ENCODE data around the gene PTEN.
A peak's percentile ranks its signal among the peaks of the same experiment; 100 is the strongest.

The PTEN gene

DNA sequence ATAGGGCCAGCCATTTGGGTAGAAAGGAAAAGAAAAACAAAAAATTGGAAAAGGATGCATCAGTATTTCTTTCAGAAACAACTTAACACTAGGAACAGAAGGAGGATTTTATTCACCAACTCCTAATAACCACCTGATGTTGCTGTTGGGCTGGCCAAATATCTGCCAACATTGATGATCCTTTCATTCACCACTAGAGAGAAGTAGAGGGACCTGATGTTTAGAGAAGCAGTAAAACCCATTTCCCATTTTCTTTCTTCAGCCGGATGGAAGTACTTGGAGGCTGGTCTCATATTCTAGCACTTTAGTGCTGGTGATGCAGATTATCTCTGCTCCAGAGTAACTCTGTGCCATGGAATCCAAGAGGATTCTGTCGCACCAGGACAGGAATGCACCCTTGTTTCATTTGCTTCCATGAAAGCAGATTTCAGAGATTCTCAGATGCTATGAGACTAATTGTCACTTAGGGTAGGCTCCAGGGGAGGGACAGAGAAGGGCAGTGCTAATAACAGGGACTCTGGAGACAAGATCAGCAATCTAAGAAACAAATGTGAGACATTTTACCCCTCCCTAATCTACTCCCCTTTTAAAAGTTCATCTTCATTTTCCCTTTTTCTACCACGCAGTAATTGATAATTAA, 3.1 kb upstream of the PTEN start (continued):
- TF ChIP-seq, protein P1, sequence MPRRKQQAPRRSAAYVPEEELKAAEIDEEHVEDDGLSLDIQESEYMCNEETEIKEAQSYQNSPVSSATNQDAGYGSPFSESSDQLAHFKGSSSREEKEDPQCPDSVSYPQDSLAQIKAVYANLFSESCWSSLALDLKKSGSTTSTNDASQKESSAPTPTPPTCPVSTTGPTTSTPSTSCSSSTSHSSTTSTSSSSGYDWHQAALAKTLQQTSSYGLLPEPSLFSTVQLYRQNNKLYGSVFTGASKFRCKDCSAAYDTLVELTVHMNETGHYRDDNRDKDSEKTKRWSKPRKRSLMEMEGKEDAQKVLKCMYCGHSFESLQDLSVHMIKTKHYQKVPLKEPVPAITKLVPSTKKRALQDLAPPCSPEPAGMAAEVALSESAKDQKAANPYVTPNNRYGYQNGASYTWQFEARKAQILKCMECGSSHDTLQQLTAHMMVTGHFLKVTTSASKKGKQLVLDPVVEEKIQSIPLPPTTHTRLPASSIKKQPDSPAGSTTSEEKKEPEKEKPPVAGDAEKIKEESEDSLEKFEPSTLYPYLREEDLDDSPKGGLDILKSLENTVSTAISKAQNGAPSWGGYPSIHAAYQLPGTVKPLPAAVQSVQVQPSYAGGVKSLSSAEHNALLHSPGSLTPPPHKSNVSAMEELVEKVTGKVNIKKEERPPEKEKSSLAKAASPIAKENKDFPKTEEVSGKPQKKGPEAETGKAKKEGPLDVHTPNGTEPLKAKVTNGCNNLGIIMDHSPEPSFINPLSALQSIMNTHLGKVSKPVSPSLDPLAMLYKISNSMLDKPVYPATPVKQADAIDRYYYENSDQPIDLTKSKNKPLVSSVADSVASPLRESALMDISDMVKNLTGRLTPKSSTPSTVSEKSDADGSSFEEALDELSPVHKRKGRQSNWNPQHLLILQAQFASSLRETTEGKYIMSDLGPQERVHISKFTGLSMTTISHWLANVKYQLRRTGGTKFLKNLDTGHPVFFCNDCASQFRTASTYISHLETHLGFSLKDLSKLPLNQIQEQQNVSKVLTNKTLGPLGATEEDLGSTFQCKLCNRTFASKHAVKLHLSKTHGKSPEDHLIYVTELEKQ (tag by site-specific recombination; IDR thresholded peaks at IDR 0.05; ENCODE audit: borderline replicate concordance): no peak
- TF ChIP-seq ZNF311 (tag by site-specific recombination; IDR thresholded peaks at IDR 0.05; ENCODE audit: borderline replicate concordance) (no peak), ZNF664 (tag by site-specific recombination; IDR thresholded peaks at IDR 0.05) (0 out of 2 replicates have a peak, but pooled peaks have one; percentile 36), ZSCAN30 (tag by site-specific recombination; IDR thresholded peaks at IDR 0.05) (peak; percentile 33; the same call in 1 of the 2 replicates), ZNF660 (tag by site-specific recombination; IDR thresholded peaks at IDR 0.05) (peak; percentile 75), ZNF121 (tag by site-specific recombination; IDR thresholded peaks at IDR 0.05) (no peak), PRDM1 (tag by site-specific recombination; IDR thresholded peaks at IDR 0.05) (peak; percentile 47), MZF1 (tag by site-specific recombination; IDR thresholded peaks at IDR 0.05; ENCODE audit: borderline replicate concordance) (peak; percentile 27; the same call in 1 of the 2 replicates), ZNF76 (tag by site-specific recombination; IDR thresholded peaks at IDR 0.05; ENCODE audit: borderline replicate concordance, low read depth) (no peak), ZNF341 (tag by site-specific recombination; IDR thresholded peaks at IDR 0.05; ENCODE audit: low read depth) (peak; percentile 67), ZBTB17 (tag by site-specific recombination; IDR thresholded peaks at IDR 0.05) (peak; percentile 54), ZNF133 (tag by site-specific recombination; IDR thresholded peaks at IDR 0.05) (no peak), ZNF626 (tag by site-specific recombination; IDR thresholded peaks at IDR 0.05) (no peak), ZNF48 (tag by site-specific recombination; IDR thresholded peaks at IDR 0.05) (no peak), ZNF10 (tag by site-specific recombination; IDR thresholded peaks at IDR 0.05) (no peak), ZNF223 (tag by site-specific recombination; IDR thresholded peaks at IDR 0.05) (no peak), YY1 (tag by site-specific recombination; IDR thresholded peaks at IDR 0.05) (no peak)
- TF ChIP-seq, protein P2, sequence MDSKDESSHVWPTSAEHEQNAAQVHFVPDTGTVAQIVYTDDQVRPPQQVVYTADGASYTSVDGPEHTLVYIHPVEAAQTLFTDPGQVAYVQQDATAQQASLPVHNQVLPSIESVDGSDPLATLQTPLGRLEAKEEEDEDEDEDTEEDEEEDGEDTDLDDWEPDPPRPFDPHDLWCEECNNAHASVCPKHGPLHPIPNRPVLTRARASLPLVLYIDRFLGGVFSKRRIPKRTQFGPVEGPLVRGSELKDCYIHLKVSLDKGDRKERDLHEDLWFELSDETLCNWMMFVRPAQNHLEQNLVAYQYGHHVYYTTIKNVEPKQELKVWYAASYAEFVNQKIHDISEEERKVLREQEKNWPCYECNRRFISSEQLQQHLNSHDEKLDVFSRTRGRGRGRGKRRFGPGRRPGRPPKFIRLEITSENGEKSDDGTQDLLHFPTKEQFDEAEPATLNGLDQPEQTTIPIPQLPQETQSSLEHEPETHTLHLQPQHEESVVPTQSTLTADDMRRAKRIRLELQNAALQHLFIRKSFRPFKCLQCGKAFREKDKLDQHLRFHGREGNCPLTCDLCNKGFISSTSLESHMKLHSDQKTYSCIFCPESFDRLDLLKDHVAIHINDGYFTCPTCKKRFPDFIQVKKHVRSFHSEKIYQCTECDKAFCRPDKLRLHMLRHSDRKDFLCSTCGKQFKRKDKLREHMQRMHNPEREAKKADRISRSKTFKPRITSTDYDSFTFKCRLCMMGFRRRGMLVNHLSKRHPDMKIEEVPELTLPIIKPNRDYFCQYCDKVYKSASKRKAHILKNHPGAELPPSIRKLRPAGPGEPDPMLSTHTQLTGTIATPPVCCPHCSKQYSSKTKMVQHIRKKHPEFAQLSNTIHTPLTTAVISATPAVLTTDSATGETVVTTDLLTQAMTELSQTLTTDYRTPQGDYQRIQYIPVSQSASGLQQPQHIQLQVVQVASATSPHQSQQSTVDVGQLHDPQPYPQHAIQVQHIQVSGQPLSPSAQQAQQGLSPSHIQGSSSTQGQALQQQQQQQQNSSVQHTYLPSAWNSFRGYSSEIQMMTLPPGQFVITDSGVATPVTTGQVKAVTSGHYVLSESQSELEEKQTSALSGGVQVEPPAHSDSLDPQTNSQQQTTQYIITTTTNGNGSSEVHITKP (tag by site-specific recombination; IDR thresholded peaks at IDR 0.05): peak; percentile 44; the same call in 1 of the 2 replicates
- TF ChIP-seq, protein P3, sequence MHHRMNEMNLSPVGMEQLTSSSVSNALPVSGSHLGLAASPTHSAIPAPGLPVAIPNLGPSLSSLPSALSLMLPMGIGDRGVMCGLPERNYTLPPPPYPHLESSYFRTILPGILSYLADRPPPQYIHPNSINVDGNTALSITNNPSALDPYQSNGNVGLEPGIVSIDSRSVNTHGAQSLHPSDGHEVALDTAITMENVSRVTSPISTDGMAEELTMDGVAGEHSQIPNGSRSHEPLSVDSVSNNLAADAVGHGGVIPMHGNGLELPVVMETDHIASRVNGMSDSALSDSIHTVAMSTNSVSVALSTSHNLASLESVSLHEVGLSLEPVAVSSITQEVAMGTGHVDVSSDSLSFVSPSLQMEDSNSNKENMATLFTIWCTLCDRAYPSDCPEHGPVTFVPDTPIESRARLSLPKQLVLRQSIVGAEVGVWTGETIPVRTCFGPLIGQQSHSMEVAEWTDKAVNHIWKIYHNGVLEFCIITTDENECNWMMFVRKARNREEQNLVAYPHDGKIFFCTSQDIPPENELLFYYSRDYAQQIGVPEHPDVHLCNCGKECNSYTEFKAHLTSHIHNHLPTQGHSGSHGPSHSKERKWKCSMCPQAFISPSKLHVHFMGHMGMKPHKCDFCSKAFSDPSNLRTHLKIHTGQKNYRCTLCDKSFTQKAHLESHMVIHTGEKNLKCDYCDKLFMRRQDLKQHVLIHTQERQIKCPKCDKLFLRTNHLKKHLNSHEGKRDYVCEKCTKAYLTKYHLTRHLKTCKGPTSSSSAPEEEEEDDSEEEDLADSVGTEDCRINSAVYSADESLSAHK (tag by site-specific recombination; IDR thresholded peaks at IDR 0.05): no peak
- TF ChIP-seq, protein P4, sequence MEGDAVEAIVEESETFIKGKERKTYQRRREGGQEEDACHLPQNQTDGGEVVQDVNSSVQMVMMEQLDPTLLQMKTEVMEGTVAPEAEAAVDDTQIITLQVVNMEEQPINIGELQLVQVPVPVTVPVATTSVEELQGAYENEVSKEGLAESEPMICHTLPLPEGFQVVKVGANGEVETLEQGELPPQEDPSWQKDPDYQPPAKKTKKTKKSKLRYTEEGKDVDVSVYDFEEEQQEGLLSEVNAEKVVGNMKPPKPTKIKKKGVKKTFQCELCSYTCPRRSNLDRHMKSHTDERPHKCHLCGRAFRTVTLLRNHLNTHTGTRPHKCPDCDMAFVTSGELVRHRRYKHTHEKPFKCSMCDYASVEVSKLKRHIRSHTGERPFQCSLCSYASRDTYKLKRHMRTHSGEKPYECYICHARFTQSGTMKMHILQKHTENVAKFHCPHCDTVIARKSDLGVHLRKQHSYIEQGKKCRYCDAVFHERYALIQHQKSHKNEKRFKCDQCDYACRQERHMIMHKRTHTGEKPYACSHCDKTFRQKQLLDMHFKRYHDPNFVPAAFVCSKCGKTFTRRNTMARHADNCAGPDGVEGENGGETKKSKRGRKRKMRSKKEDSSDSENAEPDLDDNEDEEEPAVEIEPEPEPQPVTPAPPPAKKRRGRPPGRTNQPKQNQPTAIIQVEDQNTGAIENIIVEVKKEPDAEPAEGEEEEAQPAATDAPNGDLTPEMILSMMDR (tag by site-specific recombination; IDR thresholded peaks at IDR 0.05): peak; percentile 86
- TF ChIP-seq, protein P5, sequence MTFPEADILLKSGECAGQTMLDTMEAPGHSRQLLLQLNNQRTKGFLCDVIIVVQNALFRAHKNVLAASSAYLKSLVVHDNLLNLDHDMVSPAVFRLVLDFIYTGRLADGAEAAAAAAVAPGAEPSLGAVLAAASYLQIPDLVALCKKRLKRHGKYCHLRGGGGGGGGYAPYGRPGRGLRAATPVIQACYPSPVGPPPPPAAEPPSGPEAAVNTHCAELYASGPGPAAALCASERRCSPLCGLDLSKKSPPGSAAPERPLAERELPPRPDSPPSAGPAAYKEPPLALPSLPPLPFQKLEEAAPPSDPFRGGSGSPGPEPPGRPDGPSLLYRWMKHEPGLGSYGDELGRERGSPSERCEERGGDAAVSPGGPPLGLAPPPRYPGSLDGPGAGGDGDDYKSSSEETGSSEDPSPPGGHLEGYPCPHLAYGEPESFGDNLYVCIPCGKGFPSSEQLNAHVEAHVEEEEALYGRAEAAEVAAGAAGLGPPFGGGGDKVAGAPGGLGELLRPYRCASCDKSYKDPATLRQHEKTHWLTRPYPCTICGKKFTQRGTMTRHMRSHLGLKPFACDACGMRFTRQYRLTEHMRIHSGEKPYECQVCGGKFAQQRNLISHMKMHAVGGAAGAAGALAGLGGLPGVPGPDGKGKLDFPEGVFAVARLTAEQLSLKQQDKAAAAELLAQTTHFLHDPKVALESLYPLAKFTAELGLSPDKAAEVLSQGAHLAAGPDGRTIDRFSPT (tag by site-specific recombination; IDR thresholded peaks at IDR 0.05): no peak
- TF ChIP-seq, protein P6, sequence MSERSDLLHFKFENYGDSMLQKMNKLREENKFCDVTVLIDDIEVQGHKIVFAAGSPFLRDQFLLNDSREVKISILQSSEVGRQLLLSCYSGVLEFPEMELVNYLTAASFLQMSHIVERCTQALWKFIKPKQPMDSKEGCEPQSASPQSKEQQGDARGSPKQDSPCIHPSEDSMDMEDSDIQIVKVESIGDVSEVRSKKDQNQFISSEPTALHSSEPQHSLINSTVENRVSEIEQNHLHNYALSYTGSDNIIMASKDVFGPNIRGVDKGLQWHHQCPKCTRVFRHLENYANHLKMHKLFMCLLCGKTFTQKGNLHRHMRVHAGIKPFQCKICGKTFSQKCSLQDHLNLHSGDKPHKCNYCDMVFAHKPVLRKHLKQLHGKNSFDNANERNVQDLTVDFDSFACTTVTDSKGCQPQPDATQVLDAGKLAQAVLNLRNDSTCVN (tag by site-specific recombination; optimal IDR thresholded peaks at IDR 0.05): no peak
- TF ChIP-seq, protein P7, sequence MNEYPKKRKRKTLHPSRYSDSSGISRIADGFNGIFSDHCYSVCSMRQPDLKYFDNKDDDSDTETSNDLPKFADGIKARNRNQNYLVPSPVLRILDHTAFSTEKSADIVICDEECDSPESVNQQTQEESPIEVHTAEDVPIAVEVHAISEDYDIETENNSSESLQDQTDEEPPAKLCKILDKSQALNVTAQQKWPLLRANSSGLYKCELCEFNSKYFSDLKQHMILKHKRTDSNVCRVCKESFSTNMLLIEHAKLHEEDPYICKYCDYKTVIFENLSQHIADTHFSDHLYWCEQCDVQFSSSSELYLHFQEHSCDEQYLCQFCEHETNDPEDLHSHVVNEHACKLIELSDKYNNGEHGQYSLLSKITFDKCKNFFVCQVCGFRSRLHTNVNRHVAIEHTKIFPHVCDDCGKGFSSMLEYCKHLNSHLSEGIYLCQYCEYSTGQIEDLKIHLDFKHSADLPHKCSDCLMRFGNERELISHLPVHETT (tag by site-specific recombination; IDR thresholded peaks at IDR 0.05): no peak

Data from HEK293 (cell line).